ENCODE measurements around the gene TSPAN3. TPM values are rescaled to one million over a fixed set of nuclear protein-coding genes. Genes with fewer than 3 reads are reported as not detected.
A peak's percentile ranks its signal among the peaks of the same experiment; 100 is the strongest.

TSPAN3 gene
- total RNA-seq, 2 experiments from 2014 or later = 18.0 to 23.4 TPM

- no peak overlapping the region for H3K27ac Mint-ChIP-seq
- peaks cover 5% of the 10 kb centered on the region for H3K9me3 Mint-ChIP-seq
- H3K36me3 Mint-ChIP-seq = peaks cover 64% of the 10 kb centered on the region
- DNase-seq = no peak
- no peaks in the 10 kb centered on the region for H3K27me3 Mint-ChIP-seq
- no peak overlapping the region for H3K4me3 Mint-ChIP-seq
- ATAC-seq (ENCODE audit: low read depth) = no peak
- POLR2A ChIA-PET = no interaction called here
- H3K4me1 Mint-ChIP-seq = peaks cover 6% of the 10 kb centered on the region
Measured at GRCh38 chr15:77038312-77039216, 32.3 kb downstream of the TSPAN3 start.

GRCh38 chr15:77037388-77038209 is 33.3 kb downstream of the TSPAN3 start:
- H3K36me3 Mint-ChIP-seq = peaks cover 59% of the 10 kb centered on the region
- no peaks in the 10 kb centered on the region for H3K27me3 Mint-ChIP-seq
- POLR2A ChIA-PET = no interaction called here
- no peak for DNase-seq
- H3K27ac Mint-ChIP-seq = peak overlapping the region; percentile 89
- no peak for ATAC-seq (ENCODE audit: low read depth)
- H3K9me3 Mint-ChIP-seq = peaks cover 5% of the 10 kb centered on the region
- peaks cover 6% of the 10 kb centered on the region for H3K4me1 Mint-ChIP-seq
- no peak overlapping the region for H3K4me3 Mint-ChIP-seq

DNA sequence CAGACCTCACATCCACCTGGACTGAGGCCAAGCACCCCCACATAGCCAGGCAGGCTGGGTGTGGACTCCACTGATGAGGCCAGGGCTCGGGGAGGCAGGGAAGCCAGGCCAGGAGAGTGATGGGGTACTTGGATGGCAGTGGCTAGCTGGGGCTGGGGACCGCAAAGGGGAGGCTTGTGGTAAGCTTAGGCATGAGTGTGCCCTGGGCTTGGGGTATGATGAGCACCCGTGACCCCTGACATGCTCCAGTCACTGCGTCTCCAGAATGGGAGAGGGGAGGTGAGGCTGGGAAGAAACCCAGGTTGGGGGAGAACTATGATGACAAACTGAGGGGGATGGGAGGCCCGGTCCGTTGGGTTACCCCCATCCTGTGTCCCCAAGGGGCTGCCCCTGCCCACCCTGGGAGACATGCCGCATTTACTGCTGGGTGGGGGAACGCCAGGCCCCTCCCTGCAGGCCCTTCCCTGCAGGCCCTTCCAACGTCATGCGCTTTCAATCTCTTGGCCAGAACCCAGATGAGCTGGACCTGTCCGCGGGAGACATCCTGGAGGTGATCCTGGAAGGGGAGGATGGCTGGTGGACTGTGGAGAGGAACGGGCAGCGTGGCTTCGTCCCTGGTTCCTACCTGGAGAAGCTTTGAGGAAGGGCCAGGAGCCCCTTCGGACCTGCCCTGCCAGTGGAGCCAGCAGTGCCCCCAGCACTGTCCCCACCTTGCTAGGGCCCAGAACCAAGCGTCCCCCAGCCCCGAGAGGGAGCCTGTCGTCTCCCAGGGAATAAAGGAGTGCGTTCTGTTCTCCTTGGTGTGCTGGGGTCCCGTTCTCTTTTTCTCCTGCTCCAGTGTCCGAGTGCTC is 34.1 kb downstream of the TSPAN3 start:
- Mint-ChIP-seq H3K4me1 (peaks cover 6% of the 10 kb centered on the region), H3K36me3 (peaks cover 54% of the 10 kb centered on the region), H3K27me3 (no peaks in the 10 kb centered on the region), H3K4me3 (no peak overlapping the region), H3K9me3 (peaks cover 5% of the 10 kb centered on the region), H3K27ac (peak overlapping the region; percentile 89)
- POLR2A ChIA-PET = no interaction called here
- ATAC-seq (ENCODE audit: low read depth) = no peak
- no peak for DNase-seq

DNA sequence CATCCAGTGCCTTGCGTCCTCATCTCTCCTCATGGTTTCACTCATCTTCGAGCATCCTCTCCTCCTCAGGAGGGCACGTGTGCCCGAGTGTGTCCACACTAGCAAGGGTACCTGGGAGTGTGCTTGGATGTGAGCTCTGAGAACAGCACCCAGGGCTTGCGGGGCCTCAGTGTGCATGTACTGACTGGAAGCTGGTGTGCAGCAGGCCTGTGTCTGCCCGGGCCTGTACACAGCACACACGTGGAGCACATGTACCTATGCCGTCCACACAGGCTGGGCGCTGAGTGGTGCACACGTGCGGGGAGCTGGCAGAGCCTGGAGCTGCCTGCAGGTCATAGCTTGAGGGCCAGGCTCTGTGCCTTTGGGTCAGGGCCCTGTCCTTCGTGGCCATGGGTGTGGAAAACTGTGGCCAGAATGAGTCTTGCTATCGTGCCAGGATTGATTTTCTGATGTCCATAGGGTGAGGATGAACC is 34.9 kb downstream of the TSPAN3 start:
- Mint-ChIP-seq H3K27me3 (no peaks in the 10 kb centered on the region), H3K9me3 (peaks cover 5% of the 10 kb centered on the region), H3K4me3 (no peak overlapping the region), H3K36me3 (peaks cover 53% of the 10 kb centered on the region), H3K27ac (peak overlapping the region; percentile 61), H3K4me1 (peaks cover 10% of the 10 kb centered on the region)
- DNase-seq (no peak), ATAC-seq (ENCODE audit: low read depth) (no peak)
- POLR2A ChIA-PET = no interaction called here

- no peak for DNase-seq
- POLR2A ChIA-PET = interaction anchor here (0.9 kb wide), 1 partner anchor 39 kb away, joined by 3 read pairs; no protein-coding TSS in a partner anchor
- H3K27ac Mint-ChIP-seq = peak overlapping the region; percentile 8
- H3K4me3 Mint-ChIP-seq = no peak overlapping the region
- peaks cover 10% of the 10 kb centered on the region for H3K4me1 Mint-ChIP-seq
- H3K36me3 Mint-ChIP-seq = peaks cover 49% of the 10 kb centered on the region
- no peaks in the 10 kb centered on the region for H3K27me3 Mint-ChIP-seq
- no peak for ATAC-seq (ENCODE audit: low read depth)
- peaks cover 3% of the 10 kb centered on the region for H3K9me3 Mint-ChIP-seq
Measured at GRCh38 chr15:77035584-77035983, 35.3 kb downstream of the TSPAN3 start.

GRCh38 chr15:77034695-77035489 is 36.0 kb downstream of the TSPAN3 start:
- H3K27ac Mint-ChIP-seq = peak overlapping the region; percentile 48
- peaks cover 12% of the 10 kb centered on the region for H3K4me1 Mint-ChIP-seq
- POLR2A ChIA-PET = interaction anchor here (0.9 to 1.2 kb wide), 2 partner anchors 38 to 62 kb away, joined by 3 read pairs; no protein-coding TSS in a partner anchor
- H3K27me3 Mint-ChIP-seq = no peaks in the 10 kb centered on the region
- H3K9me3 Mint-ChIP-seq = peaks cover 3% of the 10 kb centered on the region
- peaks cover 48% of the 10 kb centered on the region for H3K36me3 Mint-ChIP-seq
- no peak overlapping the region for H3K4me3 Mint-ChIP-seq
- DNase-seq = peak; percentile 38
- no peak for ATAC-seq (ENCODE audit: low read depth)

GRCh38 chr15:77033729-77034671 is 36.9 kb downstream of the TSPAN3 start:
- DNase-seq (peak; percentile 24), ATAC-seq (ENCODE audit: low read depth) (no peak)
- POLR2A ChIA-PET = interaction anchor here (1.2 kb wide), 1 partner anchor 61 kb away, joined by 3 read pairs; no protein-coding TSS in a partner anchor
- Mint-ChIP-seq H3K4me3 (no peak overlapping the region), H3K36me3 (peaks cover 52% of the 10 kb centered on the region), H3K4me1 (peaks cover 18% of the 10 kb centered on the region), H3K27me3 (no peaks in the 10 kb centered on the region), H3K9me3 (peaks cover 3% of the 10 kb centered on the region), H3K27ac (peak overlapping the region; percentile 68)

DNA sequence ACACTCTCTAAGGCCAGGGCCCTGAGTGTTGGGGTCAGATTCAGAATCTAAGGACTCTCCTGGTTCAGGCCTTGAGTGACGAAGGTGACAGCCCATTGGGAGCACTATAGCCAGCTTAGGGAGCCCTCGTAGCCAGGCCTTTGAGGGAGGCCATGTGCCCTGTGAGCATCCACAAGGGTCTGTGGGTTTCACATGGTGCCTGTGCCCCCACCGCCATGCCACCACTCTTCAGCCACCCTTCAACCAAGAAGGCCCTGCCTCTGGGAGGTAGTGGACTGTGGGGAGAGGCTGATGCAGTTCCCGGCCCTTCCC is 37.5 kb downstream of the TSPAN3 start:
- Mint-ChIP-seq H3K27me3 (no peaks in the 10 kb centered on the region), H3K27ac (no peak overlapping the region), H3K9me3 (peaks cover 3% of the 10 kb centered on the region), H3K4me3 (no peak overlapping the region), H3K36me3 (peaks cover 52% of the 10 kb centered on the region), H3K4me1 (peaks cover 18% of the 10 kb centered on the region)
- DNase-seq (no peak), ATAC-seq (ENCODE audit: low read depth) (no peak)
- POLR2A ChIA-PET = no interaction called here

DNA sequence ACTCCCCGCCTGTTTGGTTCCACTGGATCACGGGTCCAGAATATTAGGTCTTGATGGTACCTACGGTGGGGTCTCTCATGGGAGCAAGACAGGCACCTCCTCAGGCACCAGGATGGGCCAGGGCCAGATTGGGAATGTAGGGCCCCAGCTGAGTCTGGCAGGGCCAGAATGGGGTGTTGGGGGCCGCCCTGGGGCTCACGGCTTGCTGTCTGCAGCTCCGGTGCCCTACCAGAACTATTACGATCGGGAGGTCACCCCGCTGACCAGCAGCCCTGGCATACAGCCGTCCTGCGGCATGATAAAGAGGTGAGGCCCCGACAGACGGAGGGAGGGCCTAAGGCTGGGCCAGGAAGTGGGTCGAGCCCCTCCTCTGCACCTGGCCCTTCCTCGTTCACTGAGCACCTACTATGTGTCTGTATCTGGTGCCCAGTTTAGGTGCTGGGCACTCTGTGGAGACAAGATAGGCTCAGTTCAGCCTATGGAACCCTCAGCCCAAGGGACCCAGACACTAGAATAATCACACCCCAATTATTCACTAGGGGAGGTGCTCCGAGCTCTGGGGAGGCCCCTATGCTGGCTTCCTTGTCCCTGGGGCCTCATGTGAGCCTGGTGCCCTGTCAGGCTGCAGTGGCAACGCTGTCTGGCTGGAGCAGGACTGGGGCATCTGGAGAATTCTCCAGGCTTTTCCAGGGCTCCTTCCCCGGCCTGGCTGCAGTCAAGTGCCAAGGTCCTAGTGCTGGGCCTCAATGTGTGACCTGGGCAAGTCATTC is 38.1 kb downstream of the TSPAN3 start:
- POLR2A ChIA-PET = no interaction called here
- peaks cover 51% of the 10 kb centered on the region for H3K36me3 Mint-ChIP-seq
- H3K9me3 Mint-ChIP-seq = peaks cover 3% of the 10 kb centered on the region
- H3K4me3 Mint-ChIP-seq = no peak overlapping the region
- H3K4me1 Mint-ChIP-seq = peaks cover 18% of the 10 kb centered on the region
- H3K27ac Mint-ChIP-seq = no peak overlapping the region
- H3K27me3 Mint-ChIP-seq = no peaks in the 10 kb centered on the region
- ATAC-seq (ENCODE audit: low read depth) (no peak), DNase-seq (no peak)

- Mint-ChIP-seq H3K9me3 (no peaks in the 10 kb centered on the region), H3K36me3 (peaks cover 44% of the 10 kb centered on the region), H3K27me3 (no peaks in the 10 kb centered on the region), H3K4me3 (no peak overlapping the region), H3K4me1 (peaks cover 18% of the 10 kb centered on the region), H3K27ac (no peak overlapping the region)
- POLR2A ChIA-PET = interaction anchor here (1.5 to 3.0 kb wide), 2 partner anchors 19 to 57 kb away, joined by 8 to 12 read pairs; no protein-coding TSS in a partner anchor
- DNase-seq (peak; percentile 24), ATAC-seq (ENCODE audit: low read depth) (no peak)
Measured at GRCh38 chr15:77032052-77032646, 38.8 kb downstream of the TSPAN3 start.

Data from activated naive CD8-positive, alpha-beta T cell treated with anti-CD3 and anti-CD28 coated beads, Interleukin-2, amount 10 ng/mL, durations not matched to agents 7 days and 5 days (primary cell).